Jurkat, Clone E6-1 (cell line): ENCODE results near the gene ADAP1. TPM values are rescaled to one million over a fixed set of nuclear protein-coding genes. Genes with fewer than 3 reads are reported as not detected.
"Not testable (repeated sequence)": the region's sequence is repeated elsewhere in the genome, so short reads cannot be mapped to it uniquely, and the experiment has no call there.

Experiments used
- DNase-seq: peaks from one replicate; pipeline ENCODE4 v3.0.0-alpha.2; 2011; ENCODE audit warnings: low read depth, low spot score
- H3K4me3 ChIP-seq: 2 replicates; pipeline ENCODE4 v1.5.1; 2011; ENCODE audit warnings: mild to moderate bottlenecking, low read length, control low read depth, moderate library complexity
- polyA plus RNA-seq: library from polyadenylated mRNA; unstranded; fragments of >200 nt; gene quantifications from one replicate; pipeline ENCODE4 v1.2.1, GENCODE V29; 2012; ENCODE audit warnings: missing spikeins; ENCODE audit not compliant: insufficient read length, insufficient read depth

The ADAP1 gene, protein sequence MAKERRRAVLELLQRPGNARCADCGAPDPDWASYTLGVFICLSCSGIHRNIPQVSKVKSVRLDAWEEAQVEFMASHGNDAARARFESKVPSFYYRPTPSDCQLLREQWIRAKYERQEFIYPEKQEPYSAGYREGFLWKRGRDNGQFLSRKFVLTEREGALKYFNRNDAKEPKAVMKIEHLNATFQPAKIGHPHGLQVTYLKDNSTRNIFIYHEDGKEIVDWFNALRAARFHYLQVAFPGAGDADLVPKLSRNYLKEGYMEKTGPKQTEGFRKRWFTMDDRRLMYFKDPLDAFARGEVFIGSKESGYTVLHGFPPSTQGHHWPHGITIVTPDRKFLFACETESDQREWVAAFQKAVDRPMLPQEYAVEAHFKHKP
- polyA plus RNA-seq: 22.6 TPM

DNA sequence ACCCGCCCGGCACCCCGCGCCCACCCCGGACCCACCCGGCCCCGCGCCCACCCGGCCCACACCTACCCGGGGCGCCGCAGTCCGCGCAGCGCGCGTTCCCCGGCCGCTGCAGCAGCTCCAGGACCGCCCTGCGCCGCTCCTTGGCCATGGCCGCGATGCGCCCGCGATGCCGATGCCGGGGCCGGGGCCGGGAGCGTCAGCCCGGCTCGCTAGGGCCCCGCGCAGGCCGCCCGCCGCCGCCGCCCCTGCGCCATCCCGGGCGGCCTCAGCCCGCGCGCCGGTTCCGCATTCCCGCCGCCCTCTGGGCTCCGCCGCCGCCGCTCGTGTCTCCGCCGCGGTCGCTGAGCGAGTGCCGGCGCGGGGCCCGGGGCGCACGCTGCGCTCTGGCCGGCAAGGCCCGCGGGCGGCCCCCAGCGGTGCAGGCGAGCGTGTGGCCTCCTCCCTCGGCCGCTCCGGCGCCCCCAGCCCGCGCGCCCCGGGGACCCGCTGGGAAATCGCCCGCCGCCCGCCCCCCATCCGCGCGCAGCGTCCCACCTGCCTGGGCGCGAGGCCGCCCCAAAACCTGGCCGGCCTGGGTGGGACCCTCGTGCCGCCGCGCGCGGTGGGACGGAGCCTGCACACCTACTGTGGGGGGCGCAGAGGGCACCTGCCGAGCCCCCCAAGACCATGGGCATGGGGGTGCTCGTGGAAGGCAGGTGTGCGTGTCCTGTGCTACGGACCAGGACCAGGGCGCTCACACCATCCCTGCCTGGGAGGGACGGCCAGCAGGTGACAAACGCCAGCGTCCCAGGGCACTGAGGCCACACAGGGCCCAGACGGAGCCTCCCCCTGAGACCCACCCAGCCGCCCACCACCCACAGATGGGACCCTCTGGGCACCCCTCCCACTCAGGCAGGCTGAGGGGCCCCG, at the start of gene ADAP1:
Gene ADAP1, minus strand, starts transcription at position 351 of the 909 bp plus-strand sequence. Its CDS starts 203 bp downstream, at position 148.
- no peak for DNase-seq
- H3K4me3 ChIP-seq: no peak within 1 kb of the TSS

DNA sequence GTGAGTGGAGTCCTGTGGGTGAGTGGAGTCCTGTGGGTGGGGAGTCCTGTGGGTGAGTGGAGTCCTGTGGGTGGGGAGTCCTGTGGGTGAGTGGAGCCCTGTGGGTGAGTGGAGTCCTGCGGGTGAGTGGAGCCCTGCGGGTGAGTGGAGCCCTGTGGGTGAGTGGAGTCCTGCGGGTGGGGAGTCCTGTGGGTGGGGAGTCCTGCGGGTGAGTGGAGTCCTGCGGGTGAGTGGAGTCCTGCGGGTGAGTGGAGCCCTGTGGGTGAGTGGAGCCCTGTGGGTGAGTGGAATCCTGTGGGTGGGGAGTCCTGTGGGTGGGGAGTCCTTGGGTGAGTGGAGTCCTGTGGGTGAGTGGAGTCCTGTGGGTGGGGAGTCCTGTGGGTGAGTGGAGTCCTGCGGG, 48.0 kb upstream of the ADAP1 start:
- not testable (repeated sequence) for H3K4me3 ChIP-seq, DNase-seq

DNA sequence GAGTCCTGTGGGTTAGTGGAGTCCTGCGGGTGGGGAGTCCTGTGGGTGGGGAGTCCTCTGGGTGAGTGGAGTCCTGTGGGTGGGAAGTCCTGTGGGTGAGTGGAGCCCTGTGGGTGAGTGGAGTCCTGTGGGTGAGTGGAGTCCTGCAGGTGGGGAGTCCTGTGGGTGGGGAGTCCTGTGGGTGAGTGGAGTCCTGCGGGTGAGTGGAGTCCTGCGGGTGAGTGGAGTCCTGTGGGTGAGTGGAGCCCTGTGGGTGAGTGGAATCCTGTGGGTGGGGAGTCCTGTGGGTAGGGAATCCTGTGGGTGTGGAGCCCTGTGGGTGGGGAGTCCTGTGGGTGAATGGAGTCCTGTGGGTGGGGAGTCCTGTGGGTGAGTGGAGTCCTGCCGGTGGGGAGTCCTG, 47.5 kb upstream of the ADAP1 start:
- not testable (repeated sequence) for H3K4me3 ChIP-seq, DNase-seq

DNA sequence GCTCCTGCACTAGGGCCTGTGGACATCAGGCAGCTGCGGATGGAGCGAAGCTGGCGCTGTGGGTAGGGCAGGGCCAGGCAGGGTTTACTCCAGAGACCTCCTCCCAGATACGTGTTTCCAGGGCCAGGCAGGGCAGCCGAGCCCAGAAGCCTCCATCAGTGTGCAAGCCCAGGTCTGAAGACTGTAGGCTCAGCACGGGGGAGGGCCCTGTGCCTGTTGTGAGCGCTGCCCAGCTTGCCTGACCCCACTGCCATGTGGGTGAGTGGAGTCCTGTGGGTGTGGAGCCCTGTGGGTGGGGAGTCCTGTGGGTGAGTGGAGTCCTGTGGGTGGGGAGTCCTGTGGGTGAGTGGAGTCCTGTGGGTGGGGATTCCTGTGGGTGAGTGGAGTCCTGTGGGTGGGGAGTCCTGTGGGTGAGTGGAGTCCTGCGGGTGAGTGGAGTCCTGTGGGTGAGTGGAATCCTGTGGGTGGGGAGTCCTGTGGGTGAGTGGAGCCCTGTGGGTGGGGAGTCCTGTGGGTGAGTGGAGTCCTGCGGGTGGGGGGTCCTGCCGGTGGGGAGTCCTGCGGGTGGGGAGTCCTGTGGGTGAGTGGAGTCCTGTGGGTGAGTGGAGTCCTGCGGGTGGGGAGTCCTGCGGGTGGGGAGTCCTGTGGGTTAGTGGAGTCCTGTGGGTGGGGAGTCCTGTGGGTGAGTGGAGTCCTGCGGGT, 46.7 kb upstream of the ADAP1 start:
- not testable (repeated sequence) for DNase-seq, H3K4me3 ChIP-seq

GRCh38 chr7:999941-1000935, 45.8 kb upstream of the ADAP1 start:
- DNase-seq: no peak
- no peak overlapping the region for H3K4me3 ChIP-seq

GRCh38 chr7:999149-999879, 44.8 kb upstream of the ADAP1 start:
- H3K4me3 ChIP-seq: no peak overlapping the region
- DNase-seq: no peak

DNA sequence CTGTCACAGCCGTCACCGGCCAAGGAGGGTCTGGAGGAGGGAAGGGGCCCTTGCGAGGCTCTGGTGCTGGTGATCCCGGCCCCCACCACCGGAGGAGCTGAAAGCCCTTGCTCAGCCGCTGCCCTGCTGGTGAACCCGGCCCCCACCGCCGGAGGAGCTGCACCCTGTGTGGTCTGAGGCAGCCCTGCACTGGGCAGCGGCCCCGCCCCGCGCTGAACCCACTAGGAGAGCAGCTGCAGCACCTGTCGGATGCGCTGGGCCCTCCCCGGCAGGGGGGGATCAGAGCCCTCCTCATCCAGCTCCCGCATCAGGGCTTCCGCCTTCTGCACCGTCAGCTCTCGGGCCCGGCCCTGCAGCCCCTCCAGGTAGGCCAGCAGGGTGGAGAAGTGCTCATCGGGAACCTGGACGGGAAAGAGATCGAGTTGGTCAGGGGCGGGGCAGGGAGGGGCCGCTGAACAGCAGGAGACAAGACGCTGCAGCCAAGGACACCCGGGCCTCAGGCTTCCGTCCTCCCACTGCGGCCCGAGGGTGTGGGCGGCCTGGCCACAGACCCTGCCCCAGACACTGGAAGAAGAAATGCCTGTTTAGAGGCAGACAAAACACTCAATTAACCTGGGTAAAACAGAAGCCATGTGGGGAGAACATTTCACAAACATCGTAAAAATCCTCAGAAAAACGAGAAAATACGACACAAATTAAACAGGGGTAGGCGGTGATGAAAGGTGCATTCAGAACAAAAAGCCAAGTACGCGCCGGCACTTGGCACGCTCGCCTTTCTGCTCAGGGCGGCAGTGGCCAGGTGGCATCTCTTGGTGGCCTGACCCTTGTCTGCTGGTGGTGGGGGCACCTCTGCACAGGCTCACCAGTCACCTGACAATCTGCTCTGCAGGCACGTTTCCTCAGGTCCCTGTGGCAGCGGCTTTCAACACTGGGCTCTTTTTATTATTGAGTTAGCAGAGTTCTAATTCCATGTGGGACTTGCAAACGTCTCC, 43.2 kb upstream of the ADAP1 start:
- DNase-seq: no peak
- H3K4me3 ChIP-seq: no peak overlapping the region

DNA sequence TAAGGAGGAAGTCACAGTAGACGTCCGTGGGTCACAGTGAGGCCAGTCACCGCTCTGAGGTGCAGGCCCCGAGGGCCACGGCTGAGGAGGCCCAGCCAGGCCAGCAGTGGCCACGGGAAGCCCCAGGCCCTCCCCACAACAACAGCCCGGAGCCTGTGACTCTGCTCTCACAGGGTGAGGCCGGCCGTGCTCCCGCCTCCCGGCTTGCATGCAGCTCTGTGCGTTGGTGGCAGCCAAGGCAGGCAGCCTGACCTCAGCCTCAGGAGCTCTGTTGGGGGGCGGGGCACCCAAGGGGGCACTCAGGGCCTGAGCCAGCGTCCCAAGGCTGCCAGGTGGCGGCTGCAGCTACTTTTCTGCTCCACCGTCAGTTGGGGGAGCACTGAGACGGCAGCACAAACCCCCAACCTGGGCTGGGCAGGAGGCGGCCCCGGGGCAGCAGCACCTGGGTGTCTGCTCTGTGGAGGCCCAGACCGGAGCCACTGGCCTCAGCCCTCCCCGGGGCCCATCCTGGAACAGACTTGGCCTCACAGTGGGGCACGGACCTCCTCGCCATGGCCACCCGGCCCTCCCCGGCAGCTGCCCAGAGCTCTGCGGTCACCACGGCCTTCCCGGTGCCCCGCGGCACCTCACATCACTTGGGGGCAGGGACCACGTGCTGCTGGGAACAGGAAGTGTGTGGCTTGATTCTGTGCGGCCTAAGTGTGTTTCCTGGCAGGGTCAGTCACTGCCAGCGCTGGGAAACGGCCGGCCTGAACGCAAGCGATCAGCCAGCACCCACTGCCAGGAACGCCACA, 41.8 kb upstream of the ADAP1 start:
- H3K4me3 ChIP-seq: no peak overlapping the region
- DNase-seq: no peak

GRCh38 chr7:995571-995970, 41.1 kb upstream of the ADAP1 start:
- no peak overlapping the region for H3K4me3 ChIP-seq
- no peak for DNase-seq

DNA sequence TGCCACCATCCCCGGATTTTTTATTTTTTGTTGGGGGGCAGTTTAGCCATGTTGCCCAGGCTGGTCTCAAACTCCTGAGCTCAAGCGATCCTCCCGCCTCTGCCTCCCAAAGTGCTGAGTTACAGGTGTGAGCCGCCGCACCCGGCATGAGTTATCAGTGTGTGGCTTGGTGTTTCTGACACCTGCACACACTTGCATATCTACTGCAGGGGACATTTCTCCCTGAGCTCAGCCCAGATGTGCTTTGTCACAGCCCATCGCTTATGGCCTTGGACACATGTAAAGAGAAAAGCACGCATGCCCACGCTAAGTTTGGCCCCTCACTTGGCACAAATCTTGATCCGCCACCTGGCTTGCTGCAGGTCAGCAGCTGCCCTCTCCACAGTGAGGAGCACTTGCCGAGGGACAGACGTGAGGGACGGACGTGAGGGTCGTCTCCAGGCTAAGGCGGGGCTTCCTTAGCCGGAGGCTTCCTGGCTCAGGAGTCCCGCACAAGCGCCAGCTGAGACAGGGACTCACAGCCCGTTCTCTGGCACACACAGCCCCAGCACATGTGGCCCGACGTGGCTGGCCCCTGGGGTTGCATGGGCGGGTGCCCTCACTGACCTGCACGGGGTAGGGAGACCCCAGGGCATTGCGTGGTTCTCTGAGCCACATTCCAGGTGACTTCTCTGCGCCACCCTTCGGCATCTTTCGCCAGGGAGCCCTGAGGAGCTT, 40.3 kb upstream of the ADAP1 start:
- H3K4me3 ChIP-seq: no peak overlapping the region
- no peak for DNase-seq

DNA sequence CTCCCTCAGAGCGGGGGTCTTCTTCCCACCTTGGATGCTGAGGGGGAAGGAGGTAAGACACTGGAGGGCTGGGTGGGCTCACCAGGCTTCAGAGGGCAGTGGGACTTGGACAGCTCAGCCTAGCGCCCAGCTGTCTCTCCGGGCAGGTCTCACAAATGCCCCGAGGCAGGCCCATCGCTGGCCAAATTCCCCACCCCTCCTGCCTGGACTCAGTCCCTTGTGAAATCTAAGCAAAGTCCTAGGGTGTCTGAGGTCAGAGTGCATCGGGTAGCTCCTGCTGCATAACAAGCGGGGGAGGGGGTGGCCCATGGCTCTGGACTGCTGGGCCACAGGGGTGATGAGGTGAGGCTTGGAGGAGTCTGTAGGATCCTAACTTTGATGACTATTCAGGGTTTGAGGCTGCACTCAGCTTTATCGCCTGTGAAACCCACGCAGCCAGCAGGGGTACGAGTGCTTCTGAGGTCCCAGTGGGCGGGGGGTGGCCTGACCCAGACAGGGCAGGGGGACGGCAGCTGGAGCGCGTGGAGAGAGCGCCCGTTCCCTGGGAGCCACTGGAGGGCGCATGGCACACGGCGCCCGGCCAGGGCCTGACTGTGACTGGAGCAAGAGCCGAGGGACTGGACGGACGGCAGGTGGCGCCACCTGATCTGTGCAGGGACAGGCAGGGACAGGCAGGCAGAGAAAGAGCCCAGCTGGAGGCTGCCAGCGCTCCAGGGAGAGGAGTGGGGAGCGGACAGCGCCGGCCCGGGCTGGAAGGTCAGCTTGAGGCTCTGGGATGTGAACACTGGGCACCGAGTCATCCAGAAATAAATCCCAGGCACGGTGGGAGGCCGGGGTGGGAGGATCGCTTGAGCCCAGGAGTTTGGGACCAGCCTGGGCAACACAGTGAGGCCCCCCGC, 38.5 kb upstream of the ADAP1 start:
- H3K4me3 ChIP-seq: no peak overlapping the region

DNA sequence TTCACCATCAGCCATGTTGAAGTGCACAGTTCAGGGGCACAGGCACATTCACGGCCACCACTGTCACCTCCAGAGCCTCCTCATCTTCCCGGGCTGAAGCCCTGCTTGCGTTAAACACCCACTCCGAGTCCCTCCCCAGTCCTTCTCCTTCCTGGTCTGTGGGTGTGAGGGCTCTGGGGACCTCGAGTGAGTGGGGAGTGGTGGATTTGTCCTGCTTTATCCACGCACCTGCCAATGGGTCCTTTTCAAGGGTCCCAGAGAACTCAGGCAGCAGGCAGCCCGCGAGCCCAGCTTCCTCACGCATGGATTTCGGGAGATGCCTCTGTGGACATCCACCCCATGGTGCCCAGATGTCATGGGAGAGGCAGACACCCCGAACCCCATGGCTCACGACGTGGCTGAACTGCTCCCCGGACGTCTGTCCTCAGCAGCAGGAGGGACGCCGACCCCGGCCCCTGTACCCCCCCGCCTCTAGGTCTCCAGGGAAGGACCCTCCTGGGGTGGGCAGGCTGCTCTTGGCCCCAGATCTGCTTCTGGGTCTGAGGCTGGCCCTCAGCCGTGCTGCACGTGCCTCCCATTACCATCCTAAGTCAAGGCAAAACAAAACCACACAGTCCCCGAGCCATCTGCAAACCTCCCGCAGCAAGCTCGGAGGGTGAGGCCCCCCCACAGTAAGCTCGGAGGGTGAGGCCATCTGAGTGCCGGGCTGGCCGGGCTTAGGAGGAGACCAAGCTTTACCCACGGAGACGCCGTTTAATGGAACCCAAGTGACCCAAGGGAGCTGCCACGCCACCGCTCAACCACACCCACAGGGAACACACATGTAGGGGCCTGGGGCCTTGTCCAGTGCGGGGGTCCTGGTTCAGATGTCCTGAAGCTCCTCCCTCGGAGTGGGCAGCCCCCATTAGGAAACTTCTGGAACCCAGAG, 37.5 kb upstream of the ADAP1 start:
- H3K4me3 ChIP-seq: no peak overlapping the region
- no peak for DNase-seq

More for the DNA sequence above, 38.5 kb upstream of the ADAP1 start:
- DNase-seq: peak; percentile 86
